IMR-90 (cell line): Measurements from ENCODE around the gene CLPTM1. TPM values are rescaled to one million over a fixed set of nuclear protein-coding genes. Genes with fewer than 3 reads are reported as not detected.

Experiments used
- ATAC-seq: fragments of 200-7000 bp; cut with Tn5 transposase; 2 replicates; pipeline ENCODE4 v1.9.1; 2020; ENCODE audit warnings: low read depth, mild to moderate bottlenecking, moderate library complexity
- BruUV-seq: library from RNA; stranded (reverse); fragments of 400-500 nt; replicated peaks from 2 replicates; lab custom pipeline; 2021; lab: Mats Ljungman, UMichigan
- CTCF ChIA-PET: fragments of 300-600 bp; formaldehyde crosslinking; extraction: SDS; loops from one replicate; lab custom pipeline; 2021; ENCODE audit warnings: antibody characterized with exemption; lab: Yijun Ruan, JAX
- POLR2A ChIA-PET: fragments of 300-600 bp; sonication (Branson Sonifier 250); formaldehyde crosslinking; loops from one replicate; lab custom pipeline; 2022; ENCODE audit warnings: antibody characterized with exemption; ENCODE audit not compliant: unreplicated experiment; lab: Charles Lee
- DNase-seq: peaks from one replicate; pipeline ENCODE4 v3.0.0; 2013
- H2AFZ ChIP-seq: replicated peaks from 2 replicates; pipeline ENCODE3; 2013; ENCODE audit warnings: low read length, mild to moderate bottlenecking; ENCODE audit not compliant: poor library complexity
- H2AK5ac ChIP-seq: 2 replicates; pipeline ENCODE4 v1.6.1; 2013; ENCODE audit warnings: low read depth, low read length, inconsistent platforms
- H2AK9ac ChIP-seq: replicated peaks from 2 replicates; pipeline ENCODE3; 2013; ENCODE audit warnings: mild to moderate bottlenecking, low read depth, low read length, moderate library complexity; ENCODE audit not compliant: poor library complexity
- H2BK120ac ChIP-seq: 2 replicates; pipeline ENCODE4 v1.6.1; 2013; ENCODE audit warnings: low read depth, low read length, inconsistent platforms
- H2BK15ac ChIP-seq: 3 replicates; pipeline ENCODE4 v1.6.1; 2013; ENCODE audit warnings: low read depth, low read length, inconsistent platforms
- H2BK20ac ChIP-seq: 2 replicates; pipeline ENCODE4 v1.6.1; 2013; ENCODE audit warnings: low read depth, mild to moderate bottlenecking, inconsistent platforms, low read length, moderate library complexity
- H2BK5ac ChIP-seq: 2 replicates; pipeline ENCODE4 v1.6.1; 2013; ENCODE audit warnings: mild to moderate bottlenecking, low read depth, low read length, inconsistent platforms; ENCODE audit not compliant: poor library complexity, severe bottlenecking
- H3K14ac ChIP-seq: replicated peaks from 2 replicates; pipeline ENCODE4 v1.6.1; 2013; ENCODE audit warnings: low read depth, low read length, inconsistent platforms
- H3K18ac ChIP-seq: 2 replicates; pipeline ENCODE4 v1.6.1; 2013; ENCODE audit warnings: low read depth, low read length, control low read depth
- H3K23ac ChIP-seq: 2 replicates; pipeline ENCODE4 v1.6.1; 2013; ENCODE audit warnings: low read depth, low read length, inconsistent platforms
- H3K27ac ChIP-seq: 2 replicates; pipeline ENCODE4 v1.5.1; 2013; ENCODE audit warnings: mild to moderate bottlenecking, control low read depth, low read length; ENCODE audit not compliant: insufficient read depth
- H3K27me3 ChIP-seq: 2 replicates; pipeline ENCODE4 v1.6.1; 2013; ENCODE audit warnings: low read length; ENCODE audit not compliant: control insufficient read depth, insufficient read depth
- H3K36me3 ChIP-seq: 2 replicates; pipeline ENCODE4 v1.6.1; 2013; ENCODE audit warnings: low read length, mixed read lengths; ENCODE audit not compliant: control insufficient read depth, insufficient read depth
- H3K4ac ChIP-seq: 2 replicates; pipeline ENCODE4 v1.6.1; 2013; ENCODE audit warnings: low read depth, low read length, inconsistent platforms
- H3K4me1 ChIP-seq: 2 replicates; pipeline ENCODE4 v1.6.1; 2013; ENCODE audit warnings: low read length, mixed read lengths; ENCODE audit not compliant: control insufficient read depth, insufficient read depth
- H3K4me2 ChIP-seq: 2 replicates; pipeline ENCODE4 v1.6.1; 2013; ENCODE audit warnings: low read depth, mild to moderate bottlenecking, control low read depth, low read length, moderate library complexity
- H3K4me3 ChIP-seq: 2 replicates; pipeline ENCODE4 v1.5.1; 2013; ENCODE audit warnings: low read depth, mild to moderate bottlenecking, control low read depth, low read length, moderate library complexity; ENCODE audit not compliant: insufficient read depth
- H3K56ac ChIP-seq: 2 replicates; pipeline ENCODE4 v1.6.1; 2013; ENCODE audit warnings: low read length, inconsistent platforms; ENCODE audit not compliant: insufficient read depth; ENCODE audit errors: extremely low read depth
- H3K79me1 ChIP-seq, 2 experiments: 2 replicates each; pipeline ENCODE4 v1.6.1; 2013; ENCODE audit warnings: low read length in 2 of 2, inconsistent platforms in 1 of 2, low read depth in 1 of 2
- H3K9ac ChIP-seq: 2 replicates; pipeline ENCODE4 v1.6.1; 2013; ENCODE audit warnings: low read depth, low read length, control low read depth
- H3K9me1 ChIP-seq: 2 replicates; pipeline ENCODE4 v1.6.1; 2013; ENCODE audit warnings: low read length, inconsistent platforms; ENCODE audit not compliant: insufficient read depth
- H3K9me3 ChIP-seq: 2 replicates; pipeline ENCODE4 v1.6.1; 2013; ENCODE audit warnings: low read length; ENCODE audit not compliant: control insufficient read depth, insufficient read depth
- H4K20me1 ChIP-seq: 2 replicates; pipeline ENCODE4 v1.6.1; 2013; ENCODE audit warnings: low read length, inconsistent platforms; ENCODE audit not compliant: insufficient read depth
- H4K5ac ChIP-seq: 2 replicates; pipeline ENCODE4 v1.6.1; 2013; ENCODE audit warnings: mild to moderate bottlenecking, low read depth, low read length, control low read depth
- H4K8ac ChIP-seq, 2 experiments: 2 replicates each; pipeline ENCODE4 v1.6.1; 2013; ENCODE audit warnings: low read depth in 2 of 2, low read length in 2 of 2, control low read depth in 1 of 2, inconsistent platforms in 1 of 2
- H4K91ac ChIP-seq: 2 replicates; pipeline ENCODE4 v1.6.1; 2013; ENCODE audit warnings: low read depth, low read length, inconsistent platforms; ENCODE audit not compliant: insufficient read depth
- BHLHE40 ChIP-seq: fragments of 150-350 bp; IDR thresholded peaks from 2 replicates; pipeline ENCODE4 v1.6.1; 2016; ENCODE audit warnings: mild to moderate bottlenecking, low read depth, low read length
- CEBPB ChIP-seq: IDR thresholded peaks from 2 replicates; pipeline ENCODE4 v1.6.1; 2012; ENCODE audit warnings: low read depth, low read length, improper control_type of control experiment
- CHD1 ChIP-seq: IDR thresholded peaks from 2 replicates; pipeline ENCODE4 v1.6.1; 2012; ENCODE audit warnings: low read depth, low read length, improper control_type of control experiment
- CTCF ChIP-seq: conservative IDR thresholded peaks from 2 replicates; pipeline ENCODE4 v1.5.1; 2012; ENCODE audit warnings: mild to moderate bottlenecking, low read depth, low read length, improper control_type of control experiment
- ELK1 ChIP-seq: fragments of 150-350 bp; IDR thresholded peaks from 2 replicates; pipeline ENCODE4 v1.6.1; 2016; ENCODE audit warnings: low read depth, mild to moderate bottlenecking, low read length, moderate library complexity, borderline replicate concordance
- FOS ChIP-seq: fragments of 150-350 bp; IDR thresholded peaks from 2 replicates; pipeline ENCODE4 v1.6.1; 2016; ENCODE audit warnings: low read depth, low read length
- MAFK ChIP-seq: IDR thresholded peaks from 2 replicates; pipeline ENCODE4 v1.6.1; 2012; ENCODE audit warnings: low read depth, low read length, improper control_type of control experiment
- NFE2L2 ChIP-seq: fragments of 150-350 bp; IDR thresholded peaks from 2 replicates; pipeline ENCODE4 v1.6.1; 2016; ENCODE audit warnings: low read depth, mild to moderate bottlenecking, low read length
- RAD21 ChIP-seq: IDR thresholded peaks from 2 replicates; pipeline ENCODE4 v1.6.1; 2012; ENCODE audit warnings: low read length, improper control_type of control experiment
- RFX5 ChIP-seq: IDR thresholded peaks from 2 replicates; pipeline ENCODE4 v1.8.0; 2012; ENCODE audit warnings: low read depth, mild to moderate bottlenecking, low read length, moderate library complexity
- SMC3 ChIP-seq: fragments of 150-350 bp; IDR thresholded peaks from 2 replicates; pipeline ENCODE4 v1.6.1; 2016; ENCODE audit warnings: low read depth, mild to moderate bottlenecking, antibody characterized with exemption, low read length, moderate library complexity
- USF2 ChIP-seq: fragments of 150-350 bp; IDR thresholded peaks from 2 replicates; pipeline ENCODE4 v1.6.1; 2017; ENCODE audit warnings: mild to moderate bottlenecking, antibody characterized with exemption, low read length, low read depth
- WGBS, 2 experiments: methylation state at CpG; one replicate each; pipeline versions ENCODE4 v1.1.5 to v1.1.7; 2013; ENCODE audit warnings: missing lambda C conversion rate in 2 of 2; ENCODE audit not compliant: insufficient read length in 1 of 2; ENCODE audit errors: extremely low coverage in 2 of 2; 5-methylcytosine and 5-hydroxymethylcytosine counted together
- dilution Hi-C: fragments of 300-500 bp; cut with HindIII; formaldehyde crosslinking; loops from one replicate; pipeline ENCODE4 v1.14.3; 2018; ENCODE audit warnings: low sequenced_read_pairs; ENCODE audit not compliant: unreplicated experiment
- in situ Hi-C: fragments of 300-500 bp; cut with MboI; formaldehyde crosslinking; loops from 3 replicates; pipeline ENCODE4 v1.14.3; 2019; ENCODE audit warnings: low sequenced_read_pairs, inconsistent platforms, mixed read lengths
- intact Hi-C: fragments of 100-400 bp; cut with micrococcal nuclease; formaldehyde crosslinking; loops from 2 replicates; pipeline ENCODE4 v1.10.0; 2022
- polyA plus RNA-seq, 3 experiments: library from polyadenylated mRNA; depleted of rRNA; stranded (reverse); fragments of >200 nt; gene quantifications; 2 replicates each; pipeline ENCODE4 v1.2.3, GENCODE V29; 2012; ENCODE audit warnings: low replicate concordance in 1 of 3
- total RNA-seq: library from RNA; depleted of rRNA; stranded (reverse); fragments of >200 nt; gene quantifications from 2 replicates; pipeline ENCODE4 v1.2.3, GENCODE V29; 2012

Gene CLPTM1
- total and polyA plus RNA-seq, 2 of the 4 experiments (the other 2 are of a cell fraction) = 23.8 to 88.8 TPM

- H3K14ac ChIP-seq = no peak overlapping the region
- H2AFZ ChIP-seq = no peak overlapping the region
- no peak overlapping the region for H2BK15ac ChIP-seq
- no peak overlapping the region for H3K23ac ChIP-seq
- peaks cover 60% of the 10 kb centered on the region for H3K36me3 ChIP-seq
- H3K9me1 ChIP-seq = no peaks in the 10 kb centered on the region
- H2BK20ac ChIP-seq = no peak overlapping the region
- intact Hi-C loops (no loop called here), dilution Hi-C loops (no loop called here), in situ Hi-C loops (no loop called here)
- no peak overlapping the region for H3K4me3 ChIP-seq
- no peak overlapping the region for H2BK120ac ChIP-seq
- TF ChIP-seq BHLHE40 (no peak), CTCF (no peak), RFX5 (no peak), RAD21 (no peak), USF2 (no peak), NFE2L2 (no peak), ELK1 (no peak), CEBPB (no peak), FOS (no peak), SMC3 (no peak), CHD1 (no peak), MAFK (no peak)
- H3K4me1 ChIP-seq = no peaks in the 10 kb centered on the region
- no peaks in the 10 kb centered on the region for H3K27me3 ChIP-seq
- peaks cover 0 to 8% of the 10 kb centered on the region in 2 experiments; a peak in 1 of 4 replicates for H3K79me1 ChIP-seq
- BruUV-seq = no TSS peak
- H2AK9ac ChIP-seq = no peak overlapping the region
- H2AK5ac ChIP-seq = no peak overlapping the region
- H4K20me1 ChIP-seq = peaks cover 14% of the 10 kb centered on the region
- H4K8ac ChIP-seq = no peak overlapping the region
- H3K9me3 ChIP-seq = no peaks in the 10 kb centered on the region
- no peak overlapping the region for H3K56ac ChIP-seq
- H3K4me2 ChIP-seq = no peak overlapping the region
- WGBS, 2 experiments = no CpG with 5 or more reads among the region's 4 CpGs
- ChIA-PET POLR2A (no interaction called here), CTCF (no interaction called here)
- no peak overlapping the region for H3K9ac ChIP-seq
- H2BK5ac ChIP-seq = no peak overlapping the region
- ATAC-seq = no peak
- H4K5ac ChIP-seq = no peak overlapping the region
- no peak overlapping the region for H3K27ac ChIP-seq
- DNase-seq = no peak
- H4K91ac ChIP-seq = no peak overlapping the region
- H3K18ac ChIP-seq = no peak overlapping the region
- H3K4ac ChIP-seq = no peak overlapping the region
These were observed 30.3 kb downstream of the CLPTM1 start for GRCh38 chr19:44985445-44985844.
